Upper lobe of left lung (tissue), 6 donors: Measurements from ENCODE around the gene BCL7B. TPM values are rescaled to one million over a fixed set of nuclear protein-coding genes. Genes with fewer than 3 reads are reported as not detected.

Experiments
- ATAC-seq, 2 donors: fragments of 200-7000 bp; cut with Tn5 transposase; one replicate each; pipeline ENCODE4 v1.9.1; 2022; ENCODE audit warnings: mild to moderate bottlenecking in 2 of 2, moderate library complexity in 2 of 2; ENCODE audit not compliant: low FRiP score in 2 of 2
- DNase-seq, 2 donors: peaks; one replicate each; pipeline ENCODE4 v3.0.0-alpha.2; 2019 to 2020
- H3K27ac ChIP-seq, 4 donors: fragments of 200-600 bp; sonication (generic); one replicate each; pipeline ENCODE4 v1.5.1; 2016 to 2019
- H3K27me3 ChIP-seq, 4 donors: fragments of 200-600 bp; sonication (generic); one replicate each; pipeline ENCODE4 v1.5.1; 2017 to 2019
- H3K36me3 ChIP-seq, 4 donors: fragments of 200-600 bp; sonication (generic); one replicate each; pipeline ENCODE4 v1.5.1; 2016 to 2019
- H3K4me1 ChIP-seq, 4 donors: fragments of 200-600 bp; sonication (generic); one replicate each; pipeline ENCODE4 v1.5.1; 2018 to 2019
- H3K4me3 ChIP-seq, 4 donors: fragments of 200-600 bp; sonication (generic); one replicate each; pipeline ENCODE4 v1.5.1; 2017 to 2019; ENCODE audit warnings: mild to moderate bottlenecking in 2 of 4, moderate library complexity in 1 of 4
- H3K9me3 ChIP-seq, 4 donors: fragments of 200-600 bp; sonication (generic); one replicate each; pipeline ENCODE4 v1.5.1; 2018 to 2019
- EP300 ChIP-seq, 4 donors: sonication (generic); formaldehyde crosslinking; IDR thresholded peaks; one replicate each; pipeline ENCODE4 v1.5.1; 2017; ENCODE audit warnings: antibody characterized with exemption in 4 of 4, control low read depth in 2 of 4
- POLR2A ChIP-seq, 4 donors: fragments of 450-650 bp; IDR thresholded peaks; one replicate each; pipeline ENCODE4 v1.5.1; 2016 to 2017; ENCODE audit warnings: antibody characterized with exemption in 4 of 4, mild to moderate bottlenecking in 2 of 4
- POLR2AphosphoS5 ChIP-seq, 2 donors: sonication (generic); formaldehyde crosslinking; IDR thresholded peaks; one replicate each; pipeline ENCODE4 v1.5.1; 2017; ENCODE audit warnings: antibody characterized with exemption in 2 of 2
- WGBS, 2 donors: methylation state at CpG; one replicate each; pipeline ENCODE4 v1.1.5; 2017 to 2018; 5-methylcytosine and 5-hydroxymethylcytosine counted together
- total RNA-seq, 6 donors: library from RNA; depleted of rRNA in 4 of 6; stranded (reverse); fragments of >200 nt in 4 of 6; gene quantifications; one replicate each; pipeline versions ENCODE4 v1.1.0 to v1.2.1, GENCODE V29; 2016 to 2021
- TF ChIP-seq, protein P1 (sequence below), 6 experiments: fragments of 450-650 bp in 4 of 6; fragments of 200-600 bp in 2 of 6; sonication (generic) in 2 of 6; IDR thresholded peaks; one replicate each; pipeline ENCODE4 v1.5.1; 2016 to 2019; ENCODE audit warnings: antibody characterized with exemption in 6 of 6
- donor health status: DM: no; HTN: no; CAD: no; lungs with moderate emphysema.
- donor health status: DM: no; HTN: yes; CAD: no; lungs with severe emphysema.

BCL7B gene
- total RNA-seq, 6 donors from 2014 or later: 50.3 to 95.9 (median 62.5) TPM

DNA sequence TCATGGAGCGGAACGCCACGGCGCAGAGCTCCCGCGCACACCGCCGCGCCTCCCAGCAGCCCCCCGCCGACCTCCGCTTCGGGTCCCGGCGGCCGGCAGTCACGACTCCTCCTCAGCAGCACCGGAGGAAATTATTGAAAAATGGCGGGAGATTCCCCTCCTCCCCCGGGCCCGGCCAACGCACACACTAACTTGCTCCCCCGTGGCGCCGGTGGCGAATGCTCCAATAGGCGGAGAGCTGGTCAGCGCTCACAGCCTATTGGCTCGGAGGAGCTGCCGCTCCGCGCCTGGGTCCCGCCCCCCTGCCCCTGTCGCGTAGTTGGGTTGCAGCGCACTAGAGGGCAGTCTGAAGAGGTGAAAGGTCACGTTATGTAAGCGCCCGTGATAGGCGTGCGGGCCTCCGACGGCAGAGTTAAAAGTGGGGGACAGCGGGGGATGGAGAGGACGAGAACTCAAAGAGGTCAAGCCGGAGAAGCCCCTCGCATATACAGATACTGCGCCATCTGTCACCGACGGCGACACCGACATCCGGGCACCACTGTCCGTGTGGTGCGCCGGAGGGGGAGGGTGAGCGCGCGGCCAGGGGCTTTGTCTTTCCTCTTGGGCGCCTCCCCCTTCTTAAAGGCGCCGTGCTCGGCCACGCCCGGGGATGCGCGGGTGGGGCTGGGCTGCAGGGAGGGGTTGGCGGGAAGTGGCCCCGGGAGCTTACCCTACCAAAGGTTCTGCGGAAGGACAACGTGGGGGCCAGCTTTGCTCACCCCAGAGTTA, 35.2 kb downstream of the BCL7B start, which contains the start of gene BAZ1B:
Gene BAZ1B (minus strand): TSS at position 189 of the 768 bp plus-strand sequence. CDS start 360 bp downstream, outside the sequence.
- H3K27ac ChIP-seq: peak within 1 kb of the TSS; percentile 85 to 96 (median 92)
- ATAC-seq (peak; percentile 99 to 100), DNase-seq (peak; percentile 97 to 98)
- no peaks in the 10 kb centered on the region for H3K27me3 ChIP-seq
- 0% methylated on average over 16 to 35 of the region's 71 CpGs for WGBS, 2 donors
- H3K9me3 ChIP-seq: no peaks in the 10 kb centered on the region
- peaks cover 33 to 47% (median 41%) of the 10 kb centered on the region in 4 donors for H3K4me1 ChIP-seq
- H3K4me3 ChIP-seq: peak within 1 kb of the TSS; percentile 54 to 98 (median 95)
- peaks cover 0 to 7% (median 3%) of the 10 kb centered on the region in 4 donors for H3K36me3 ChIP-seq
- peak in 3 of 4 donors; percentile 26 to 82 (median 56) for TF ChIP-seq POLR2A (IDR thresholded peaks at IDR 0.05)
- TF ChIP-seq, protein P1, sequence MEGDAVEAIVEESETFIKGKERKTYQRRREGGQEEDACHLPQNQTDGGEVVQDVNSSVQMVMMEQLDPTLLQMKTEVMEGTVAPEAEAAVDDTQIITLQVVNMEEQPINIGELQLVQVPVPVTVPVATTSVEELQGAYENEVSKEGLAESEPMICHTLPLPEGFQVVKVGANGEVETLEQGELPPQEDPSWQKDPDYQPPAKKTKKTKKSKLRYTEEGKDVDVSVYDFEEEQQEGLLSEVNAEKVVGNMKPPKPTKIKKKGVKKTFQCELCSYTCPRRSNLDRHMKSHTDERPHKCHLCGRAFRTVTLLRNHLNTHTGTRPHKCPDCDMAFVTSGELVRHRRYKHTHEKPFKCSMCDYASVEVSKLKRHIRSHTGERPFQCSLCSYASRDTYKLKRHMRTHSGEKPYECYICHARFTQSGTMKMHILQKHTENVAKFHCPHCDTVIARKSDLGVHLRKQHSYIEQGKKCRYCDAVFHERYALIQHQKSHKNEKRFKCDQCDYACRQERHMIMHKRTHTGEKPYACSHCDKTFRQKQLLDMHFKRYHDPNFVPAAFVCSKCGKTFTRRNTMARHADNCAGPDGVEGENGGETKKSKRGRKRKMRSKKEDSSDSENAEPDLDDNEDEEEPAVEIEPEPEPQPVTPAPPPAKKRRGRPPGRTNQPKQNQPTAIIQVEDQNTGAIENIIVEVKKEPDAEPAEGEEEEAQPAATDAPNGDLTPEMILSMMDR (IDR thresholded peaks at IDR 0.05): peak in 5 of 6 experiments; percentile 17 to 48 (median 39)
- TF ChIP-seq POLR2AphosphoS5 (IDR thresholded peaks at IDR 0.05): peak; percentile 68 to 74
- TF ChIP-seq EP300 (IDR thresholded peaks at IDR 0.05): peak in 1 of 4 donors; percentile 29

DNA sequence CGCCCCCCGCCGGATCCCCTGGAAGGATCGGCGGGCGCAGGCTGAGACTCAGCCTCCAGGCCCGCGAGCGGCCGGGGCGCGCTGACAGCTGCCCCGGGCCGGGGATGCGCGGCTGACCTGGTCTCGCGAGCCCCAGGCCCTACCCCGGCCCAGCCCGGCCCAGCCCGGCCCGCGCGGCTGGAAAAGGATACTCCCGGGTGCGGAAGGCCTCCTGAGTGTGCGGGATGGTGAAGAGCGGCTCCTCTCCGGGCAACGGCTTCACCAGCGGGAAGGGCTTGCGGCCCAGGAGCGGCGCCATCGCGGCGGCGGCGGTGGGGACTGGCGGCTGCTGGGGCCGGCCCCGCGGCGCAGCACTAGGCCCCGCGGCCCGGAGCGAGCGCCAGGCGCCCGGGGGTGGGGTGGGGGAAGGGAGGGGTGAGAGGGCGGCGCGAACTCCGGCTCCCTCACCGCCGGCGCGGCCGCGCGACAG, 35.8 kb downstream of the BCL7B start:
- Histone ChIP-seq H3K4me1 (peaks cover 33 to 51% (median 43%) of the 10 kb centered on the region in 4 donors), H3K27me3 (no peaks in the 10 kb centered on the region), H3K4me3 (peak overlapping the region; percentile 54 to 98 (median 95)), H3K27ac (peak overlapping the region; percentile 85 to 96 (median 92)), H3K36me3 (peaks cover 0 to 13% (median 9%) of the 10 kb centered on the region in 4 donors), H3K9me3 (no peaks in the 10 kb centered on the region)
- ATAC-seq (peak; percentile 59 to 89), DNase-seq (peak; percentile 52 to 94)
- TF ChIP-seq, protein P1 (IDR thresholded peaks at IDR 0.05): peak in 1 of 6 experiments; percentile 15
- TF ChIP-seq POLR2A (IDR thresholded peaks at IDR 0.05) (peak in 1 of 4 donors; percentile 21), EP300 (IDR thresholded peaks at IDR 0.05) (no peak), POLR2AphosphoS5 (IDR thresholded peaks at IDR 0.05) (no peak)
- WGBS, 2 donors: 0% methylated on average over 1 to 14 of the region's 62 CpGs

DNA sequence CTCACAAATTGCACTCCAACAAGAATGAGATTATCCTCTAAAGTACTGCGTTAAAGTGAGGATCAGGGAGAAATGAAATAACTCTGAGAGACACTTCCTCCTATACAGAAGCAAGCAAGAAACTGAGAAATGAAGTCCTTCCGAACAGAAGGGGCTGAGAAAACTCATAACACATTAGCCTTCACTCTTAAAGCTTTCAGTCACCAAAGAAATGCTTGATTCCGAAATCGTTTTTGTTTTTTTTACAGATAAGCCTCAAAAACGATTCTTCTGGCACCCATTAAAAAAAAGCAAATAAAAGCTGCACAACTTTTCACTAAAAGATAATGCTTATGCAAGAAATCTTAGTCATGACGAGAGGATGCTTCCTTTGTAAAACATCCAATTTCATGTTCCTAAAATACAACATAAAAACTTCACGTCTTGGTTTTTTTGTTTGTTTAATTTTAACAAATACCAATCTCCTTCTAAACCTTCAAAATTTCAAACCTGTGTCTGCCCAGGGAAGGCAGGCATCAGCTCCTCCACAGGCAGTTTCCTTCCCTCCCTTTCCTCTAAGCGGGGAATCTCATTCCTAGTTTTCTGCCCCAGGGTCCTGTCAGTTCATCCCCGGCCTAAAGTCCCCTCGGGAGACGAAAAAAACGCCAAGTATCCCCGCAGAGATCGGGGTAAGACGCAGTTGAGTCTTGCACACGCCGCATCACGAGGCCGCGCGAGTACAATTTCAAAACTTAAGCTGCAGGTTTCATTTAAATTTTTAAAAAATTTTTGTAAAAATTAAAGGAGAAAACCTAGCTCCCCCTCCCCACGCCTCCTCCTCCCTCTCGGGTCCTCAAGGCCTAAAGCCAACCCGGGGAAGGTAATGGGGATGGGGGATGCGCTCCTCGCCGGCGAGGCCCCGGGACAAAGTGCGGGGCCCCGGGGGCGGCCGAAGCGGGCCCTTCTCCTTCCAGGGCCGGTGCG, 36.5 kb downstream of the BCL7B start:
- Histone ChIP-seq H3K9me3 (no peaks in the 10 kb centered on the region), H3K36me3 (peaks cover 0 to 19% (median 11%) of the 10 kb centered on the region in 4 donors), H3K4me1 (peaks cover 33 to 51% (median 43%) of the 10 kb centered on the region in 4 donors), H3K27ac (peak overlapping the region; percentile 85 to 96 (median 92)), H3K27me3 (no peaks in the 10 kb centered on the region), H3K4me3 (peak overlapping the region; percentile 54 to 98 (median 95))
- no peak for DNase-seq
- no peak for ATAC-seq
- WGBS, 2 donors: 0 to 1% methylated on average over 31 to 36 of the region's 36 CpGs
- no peak for TF ChIP-seq EP300 (IDR thresholded peaks at IDR 0.05)
- no peak for TF ChIP-seq POLR2A (IDR thresholded peaks at IDR 0.05)
- TF ChIP-seq, protein P1 (IDR thresholded peaks at IDR 0.05): no peak
- TF ChIP-seq POLR2AphosphoS5 (IDR thresholded peaks at IDR 0.05): no peak

DNA sequence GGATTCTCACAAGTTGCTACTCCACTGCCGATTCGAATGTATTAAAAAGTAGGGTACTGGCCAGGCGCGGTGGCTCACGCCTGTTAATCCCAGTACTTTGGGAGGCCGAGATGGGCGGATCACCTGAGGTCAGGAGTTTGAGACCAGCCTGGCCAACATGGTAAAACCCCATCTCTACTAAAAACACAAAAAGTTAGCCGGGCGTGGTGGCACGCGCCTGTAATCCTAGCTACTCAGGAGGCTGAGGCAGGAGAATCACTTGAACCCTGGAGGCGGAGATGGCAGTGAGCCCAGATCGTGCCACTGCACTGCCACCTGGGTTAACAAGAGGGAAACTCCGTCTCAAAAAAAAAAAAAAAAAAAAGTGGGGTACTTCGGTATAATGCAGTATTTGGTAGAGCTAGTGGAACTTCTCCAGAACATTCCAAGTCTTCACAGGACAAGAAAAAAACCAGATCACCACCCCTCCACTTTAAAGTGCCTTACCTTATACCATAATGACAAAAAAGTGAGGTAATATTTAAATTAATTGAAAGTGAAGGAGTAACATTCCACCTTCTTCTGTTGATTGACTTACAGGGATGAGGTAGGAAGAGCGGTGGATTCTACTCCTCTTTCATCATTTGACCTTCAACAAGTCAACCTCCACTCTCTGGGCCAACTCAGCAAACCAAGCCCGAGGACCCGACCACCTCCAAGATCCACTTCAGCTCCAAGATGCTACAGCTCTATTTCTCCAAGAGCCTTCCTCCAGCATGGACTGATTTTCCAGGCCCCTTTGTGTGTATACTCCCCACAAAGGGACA, 37.4 kb downstream of the BCL7B start:
- Histone ChIP-seq H3K4me3 (peak overlapping the region in 3 of 4 donors; percentile 95 to 98 (median 95)), H3K27me3 (no peaks in the 10 kb centered on the region), H3K36me3 (peaks cover 0 to 28% (median 16%) of the 10 kb centered on the region in 4 donors), H3K9me3 (no peaks in the 10 kb centered on the region), H3K4me1 (peaks cover 33 to 51% (median 43%) of the 10 kb centered on the region in 4 donors), H3K27ac (peak overlapping the region in 3 of 4 donors; percentile 89 to 96 (median 95))
- TF ChIP-seq, protein P1 (IDR thresholded peaks at IDR 0.05): no peak
- no peak for TF ChIP-seq POLR2AphosphoS5 (IDR thresholded peaks at IDR 0.05)
- no peak for TF ChIP-seq EP300 (IDR thresholded peaks at IDR 0.05)
- TF ChIP-seq POLR2A (IDR thresholded peaks at IDR 0.05): no peak
- ATAC-seq (no peak), DNase-seq (no peak)
- 59 to 61% methylated on average over 18 of the region's 18 CpGs for WGBS, 2 donors
